OCI-LY1 (cell line): ENCODE measurements around the gene SERTAD2.

Experiments used
- H2AFZ ChIP-seq: fragments of 200-600 bp; sonication (generic), shearing (Covaris generic); 2 replicates; pipeline ENCODE4 v1.6.0; 2014; ENCODE audit warnings: antibody characterized with exemption, mild to moderate bottlenecking, low read length
- H3F3A ChIP-seq: fragments of 200-600 bp; sonication (generic), shearing (Covaris generic); 2 replicates; pipeline ENCODE4 v1.6.0; 2014; ENCODE audit warnings: mild to moderate bottlenecking, antibody characterized with exemption, low read length, moderate library complexity; ENCODE audit not compliant: insufficient read depth
- H3K27ac ChIP-seq: fragments of 200-600 bp; sonication (generic); 2 replicates; pipeline ENCODE4 v1.5.1; 2014; ENCODE audit warnings: low read length, mixed run types, mild to moderate bottlenecking, low read depth; ENCODE audit not compliant: poor library complexity, severe bottlenecking
- H3K27me3 ChIP-seq: fragments of 200-600 bp; sonication (generic); 2 replicates; pipeline ENCODE4 v1.6.0; 2014; ENCODE audit warnings: antibody characterized with exemption, mild to moderate bottlenecking, low read length, moderate library complexity; ENCODE audit not compliant: insufficient read depth
- H3K36me3 ChIP-seq: fragments of 200-600 bp; sonication (generic); 2 replicates; pipeline ENCODE4 v1.6.1; 2014; ENCODE audit warnings: mild to moderate bottlenecking, antibody characterized with exemption, low read length, moderate library complexity, mixed read lengths; ENCODE audit not compliant: insufficient read depth
- H3K4me1 ChIP-seq: fragments of 200-600 bp; sonication (generic); 2 replicates; pipeline ENCODE4 v1.5.1; 2014; ENCODE audit warnings: mild to moderate bottlenecking, low read length, moderate library complexity; ENCODE audit not compliant: insufficient read depth, severe bottlenecking
- H3K4me2 ChIP-seq: fragments of 200-600 bp; sonication (generic), shearing (Covaris generic); 2 replicates; pipeline ENCODE4 v1.6.1; 2014; ENCODE audit warnings: low read length
- H3K4me3 ChIP-seq: fragments of 200-600 bp; sonication (generic); 2 replicates; pipeline ENCODE4 v1.5.1; 2014; ENCODE audit warnings: low read length, low read depth, mild to moderate bottlenecking, mixed read lengths; ENCODE audit not compliant: poor library complexity, severe bottlenecking
- H3K79me2 ChIP-seq: fragments of 200-600 bp; shearing (Covaris generic); 2 replicates; pipeline ENCODE4 v1.6.1; 2016; ENCODE audit warnings: mixed run types, low read length, mixed read lengths; ENCODE audit not compliant: insufficient read depth
- H3K9ac ChIP-seq: fragments of 200-600 bp; sonication (generic), shearing (Covaris generic); 2 replicates; pipeline ENCODE4 v1.6.1; 2014; ENCODE audit warnings: mild to moderate bottlenecking, low read length, mixed read lengths
- H3K9me2 ChIP-seq: fragments of 200-600 bp; sonication (generic), shearing (Covaris generic); 2 replicates; pipeline ENCODE4 v1.6.1; 2014; ENCODE audit warnings: low read depth, mild to moderate bottlenecking, low read length, mixed read lengths
- H3K9me3 ChIP-seq: fragments of 200-600 bp; shearing (Covaris generic); 2 replicates; pipeline ENCODE4 v1.6.1; 2014; ENCODE audit warnings: low read length, mixed read lengths
- H4K20me1 ChIP-seq: fragments of 200-600 bp; sonication (generic), shearing (Covaris generic); 2 replicates; pipeline ENCODE4 v1.6.0; 2016; ENCODE audit warnings: mild to moderate bottlenecking, low read length; ENCODE audit not compliant: insufficient read depth
- CTCF ChIP-seq: fragments of 200-600 bp; sonication (generic), shearing (Covaris generic); IDR thresholded peaks from 2 replicates; pipeline ENCODE4 v1.5.1; 2017; ENCODE audit warnings: mild to moderate bottlenecking, antibody characterized with exemption, low read length, moderate library complexity, mixed read lengths
- EZH2 ChIP-seq: fragments of 200-600 bp; sonication (generic), shearing (Covaris generic); IDR thresholded peaks from 2 replicates; pipeline ENCODE4 v1.8.0; 2017; ENCODE audit warnings: borderline replicate concordance, mixed run types, mild to moderate bottlenecking, antibody characterized with exemption, low read length, moderate library complexity, mixed read lengths

The SERTAD2 gene

DNA sequence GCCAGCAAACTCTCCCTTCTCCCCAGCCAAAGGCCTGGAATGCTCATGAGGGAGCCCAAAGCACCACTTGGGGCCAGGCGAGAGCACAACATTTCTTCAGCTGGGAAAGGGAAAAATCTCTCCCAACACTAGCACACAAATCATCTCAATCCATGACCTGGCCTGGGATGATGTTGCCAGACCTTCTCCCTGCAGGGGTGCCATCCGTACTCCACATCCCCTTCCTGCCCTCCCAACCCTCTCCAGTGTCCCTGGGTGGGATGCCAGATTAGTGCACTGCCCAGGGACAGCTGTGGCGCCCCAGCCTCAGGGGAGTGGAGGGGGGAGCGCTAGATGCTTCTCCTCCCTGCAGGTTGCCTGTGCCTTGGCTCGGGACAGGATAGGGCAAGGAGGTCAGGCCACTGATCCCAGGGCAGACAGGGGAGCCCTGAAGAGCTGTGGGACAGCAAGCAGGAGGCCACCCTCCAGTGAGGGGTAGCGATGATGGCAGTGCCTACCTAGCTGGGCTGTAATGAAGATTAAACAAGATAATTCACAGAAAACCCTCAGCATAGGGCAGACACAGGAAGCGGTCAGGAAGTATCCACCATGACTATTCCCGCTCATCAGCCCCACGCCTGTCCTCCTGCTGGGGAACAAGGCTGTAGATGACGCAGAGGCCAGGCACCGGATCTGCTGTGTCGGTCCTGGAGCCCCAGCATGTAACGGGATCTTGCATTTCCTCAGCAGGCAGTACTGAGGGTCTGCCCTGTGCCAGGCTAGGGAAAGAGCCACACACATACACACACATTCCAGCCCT lies 31.1 kb downstream of the SERTAD2 start:
- H3K4me2 ChIP-seq = no peak overlapping the region
- peaks cover 15% of the 10 kb centered on the region for H3K4me1 ChIP-seq
- no peak overlapping the region for H3K27ac ChIP-seq
- H3K36me3 ChIP-seq = no peaks in the 10 kb centered on the region
- no peak overlapping the region for H3K9ac ChIP-seq
- no peaks in the 10 kb centered on the region for H3F3A ChIP-seq
- H4K20me1 ChIP-seq = no peaks in the 10 kb centered on the region
- H3K9me3 ChIP-seq = no peaks in the 10 kb centered on the region
- no peak for TF ChIP-seq CTCF
- TF ChIP-seq EZH2 = no peak
- H2AFZ ChIP-seq = no peak overlapping the region
- no peaks in the 10 kb centered on the region for H3K27me3 ChIP-seq
- no peaks in the 10 kb centered on the region for H3K9me2 ChIP-seq
- H3K79me2 ChIP-seq = no peaks in the 10 kb centered on the region
- no peak overlapping the region for H3K4me3 ChIP-seq

GRCh38 chr2:64620661-64621060 lies 33.1 kb downstream of the SERTAD2 start:
- H3K4me1 ChIP-seq = no peaks in the 10 kb centered on the region
- H3K36me3 ChIP-seq = no peaks in the 10 kb centered on the region
- H3K4me3 ChIP-seq = no peak overlapping the region
- H2AFZ ChIP-seq = no peak overlapping the region
- no peaks in the 10 kb centered on the region for H4K20me1 ChIP-seq
- H3K9me3 ChIP-seq = no peaks in the 10 kb centered on the region
- H3K4me2 ChIP-seq = no peak overlapping the region
- no peaks in the 10 kb centered on the region for H3K79me2 ChIP-seq
- H3K27ac ChIP-seq = no peak overlapping the region
- no peaks in the 10 kb centered on the region for H3F3A ChIP-seq
- TF ChIP-seq CTCF = no peak
- no peak for TF ChIP-seq EZH2
- no peaks in the 10 kb centered on the region for H3K9me2 ChIP-seq
- H3K27me3 ChIP-seq = no peaks in the 10 kb centered on the region
- H3K9ac ChIP-seq = no peak overlapping the region

DNA sequence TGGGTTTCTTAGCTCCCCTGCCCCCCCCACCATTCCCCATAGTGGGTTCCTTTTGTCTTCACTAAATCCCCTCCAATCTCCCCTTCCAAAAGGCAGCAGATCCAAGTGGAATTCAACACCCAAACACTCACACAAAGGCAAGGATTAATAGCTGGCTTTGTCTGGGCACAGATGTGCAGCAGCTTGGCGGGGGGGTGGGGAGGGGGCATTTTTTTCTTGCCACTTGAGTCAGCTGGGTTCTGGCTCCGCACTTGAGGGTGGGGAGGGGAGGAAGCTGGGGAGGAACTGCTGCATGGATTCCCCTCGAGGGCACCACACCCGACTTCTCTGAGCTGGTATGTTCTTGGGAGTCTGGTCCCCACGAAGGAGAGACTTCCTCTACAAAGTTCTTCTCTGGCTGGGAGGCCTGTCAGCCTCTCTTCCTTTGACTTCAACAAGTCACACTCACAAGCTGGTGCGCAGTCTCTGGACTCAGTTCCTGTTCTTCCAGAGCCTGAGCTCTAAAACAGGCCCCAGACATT lies 36.0 kb downstream of the SERTAD2 start:
- no peaks in the 10 kb centered on the region for H3K79me2 ChIP-seq
- no peak overlapping the region for H3K9ac ChIP-seq
- no peak for TF ChIP-seq CTCF
- no peak for TF ChIP-seq EZH2
- H4K20me1 ChIP-seq = no peaks in the 10 kb centered on the region
- H2AFZ ChIP-seq = no peak overlapping the region
- no peaks in the 10 kb centered on the region for H3K9me2 ChIP-seq
- H3K27me3 ChIP-seq = no peaks in the 10 kb centered on the region
- no peaks in the 10 kb centered on the region for H3K36me3 ChIP-seq
- H3K4me3 ChIP-seq = no peak overlapping the region
- H3K4me2 ChIP-seq = no peak overlapping the region
- no peaks in the 10 kb centered on the region for H3K4me1 ChIP-seq
- no peaks in the 10 kb centered on the region for H3F3A ChIP-seq
- no peaks in the 10 kb centered on the region for H3K9me3 ChIP-seq
- no peak overlapping the region for H3K27ac ChIP-seq
